Activated naive CD8-positive, alpha-beta T cell treated with anti-CD3 and anti-CD28 coated beads, Interleukin-2, amount 10 ng/mL, durations not matched to agents 7 days and 5 days (primary cell): ENCODE data around the gene CYP4F12. TPM values are rescaled to one million over a fixed set of nuclear protein-coding genes. Genes with fewer than 3 reads are reported as not detected.

Experiments
- total RNA-seq, 2 experiments: library from RNA; stranded (reverse); gene quantifications; one replicate each; pipeline ENCODE4 v1.2.3, GENCODE V29; 2021

CYP4F12 gene
- total RNA-seq, 2 experiments from 2014 or later: 2.4 to 3.1 TPM

Other genes with a start within 250 kb of the CYP4F12 start
- gene WIZ, start 223.1 kb upstream of the CYP4F12 start, total RNA-seq: 10 to 100 TPM; 28.4 to 29.3 TPM
- 100 to 1,000 TPM; 168 to 172 TPM for gene RASAL3, start 208.5 kb upstream of the CYP4F12 start, total RNA-seq
- under 1 TPM; 0.19 to 0.40 TPM for gene PGLYRP2, start 193.6 kb upstream of the CYP4F12 start, total RNA-seq
- 1 to 10 TPM; 3.2 to 3.4 TPM for gene CYP4F22, start 164.6 kb upstream of the CYP4F12 start, total RNA-seq
- not detected for gene CYP4F8, start 57.9 kb upstream of the CYP4F12 start, total RNA-seq
- gene CYP4F3, start 32.2 kb upstream of the CYP4F12 start, total RNA-seq: not detected
- not detected for gene OR10H2, start 54.9 kb downstream of the CYP4F12 start, total RNA-seq
- gene OR10H3, start 64.9 kb downstream of the CYP4F12 start, total RNA-seq: not detected
- not detected for gene OR10H5, start 114.6 kb downstream of the CYP4F12 start, total RNA-seq
- not detected for gene OR10H1, start 142.6 kb downstream of the CYP4F12 start, total RNA-seq
- gene CYP4F2, start 225.0 kb downstream of the CYP4F12 start, total RNA-seq: under 1 TPM in 1 of 2 experiments, not detected in 1; 0.33 TPM